ENCODE measurements around the gene HOXA3. TPM values are rescaled to one million over a fixed set of nuclear protein-coding genes. Genes with fewer than 3 reads are reported as not detected.
A peak's percentile ranks its signal among the peaks of the same experiment; 100 is the strongest.

The HOXA3 gene
- total and polyA plus RNA-seq, 2 of the 8 experiments (the other 6 are each of a cell fraction or from before 2014, with no cell fraction given), result not detected

DNA sequence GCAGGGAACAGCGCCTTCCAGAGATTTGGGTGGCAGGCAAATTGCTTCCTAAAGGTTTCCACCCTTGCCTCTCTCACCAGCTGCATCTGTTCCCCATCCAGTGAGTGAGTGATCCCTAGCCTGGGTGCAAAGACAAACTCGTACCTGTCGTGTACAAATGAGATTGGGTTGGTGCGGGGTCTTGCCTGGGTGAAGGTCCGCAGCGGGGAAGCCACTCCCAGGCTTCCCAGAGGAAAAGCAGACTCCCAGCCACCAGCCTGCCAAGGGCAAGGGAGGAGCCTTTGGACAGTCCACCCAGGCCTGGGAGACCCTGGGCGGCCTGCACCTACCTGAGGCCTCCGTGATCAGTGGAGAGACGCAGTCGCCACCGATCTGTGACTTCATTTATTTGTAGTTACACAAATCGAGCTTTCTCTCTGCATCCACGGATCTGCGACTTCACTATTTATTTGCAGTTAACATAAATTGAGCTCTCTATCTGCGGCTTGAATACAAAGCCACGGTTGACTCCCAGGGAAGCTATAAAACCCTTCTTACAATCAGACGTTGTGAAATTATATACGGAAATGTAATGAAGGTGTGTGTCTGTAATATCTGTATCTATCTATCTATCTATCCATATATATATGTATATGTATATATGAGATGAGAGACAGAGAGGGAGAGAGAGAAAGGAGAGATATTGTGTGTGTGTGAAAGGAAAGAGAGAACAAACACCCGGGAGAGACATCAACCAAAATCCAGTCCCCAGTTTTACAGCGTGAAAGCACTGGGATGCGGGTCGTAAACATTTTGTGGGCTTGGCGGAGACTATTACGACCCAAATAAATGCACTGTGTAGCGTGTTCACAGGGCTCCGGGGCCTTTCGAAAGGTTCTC is 7.1 kb upstream of the HOXA3 start:
- Histone ChIP-seq H3K23me2 (ENCODE audit: low read depth, low read length) (no peaks in the 10 kb centered on the region), H3K56ac (replicated peaks; ENCODE audit: insufficient read length, low read depth, low read length) (no peak overlapping the region), H2AK5ac (ENCODE audit: low read depth, low read length) (no peak overlapping the region; the same call in 1 of the 2 replicates), H3K27me3 (replicated peaks in 1 of 4; ENCODE audit: control insufficient read depth in 3 of 4, extremely low read depth in 1 of 4, insufficient read depth in 3 of 4, low read length in 3 of 4) (peaks cover 98 to 100% (median 99%) of the 10 kb centered on the region in 4 experiments), H2BK20ac (ENCODE audit: low read length) (no peak overlapping the region), H4K91ac (replicated peaks; ENCODE audit: insufficient read length, low read length) (no peak overlapping the region), H3K79me1 (ENCODE audit: low read depth, low read length) (no peaks in the 10 kb centered on the region), H3K36me3 (ENCODE audit: control insufficient read depth in 2 of 4, insufficient read depth in 4 of 4, low read length in 3 of 4) (peaks cover 0 to 24% (median 0%) of the 10 kb centered on the region in 4 experiments; a peak in 1 of 8 replicates), H3K79me2 (ENCODE audit: control insufficient read depth in 1 of 2, insufficient read depth in 2 of 2, low read length in 2 of 2) (no peaks in the 10 kb centered on the region), H3K14ac (ENCODE audit: insufficient read length) (no peak overlapping the region), H3K4me3 (ENCODE audit: extremely low read depth in 1 of 4, insufficient read depth in 2 of 4, low read depth in 3 of 4, low read length in 4 of 4) (no peak overlapping the region), H4K8ac (ENCODE audit: extremely low read depth, insufficient read depth, low read length) (no peak overlapping the region), H3K27ac (ENCODE audit: low read depth, low read length) (no peak overlapping the region), H3K4me1 (replicated peaks in 1 of 4; ENCODE audit: control insufficient read depth in 3 of 4, insufficient read depth in 4 of 4, low read length in 3 of 4) (peaks cover 0 to 2% (median 0%) of the 10 kb centered on the region in 4 experiments; a peak in 3 of 7 replicates), H4K5ac (ENCODE audit: insufficient read length, low read depth, low read length) (no peak overlapping the region), H2BK12ac (ENCODE audit: low read depth, low read length) (no peak overlapping the region), H2BK15ac (ENCODE audit: low read length) (no peak overlapping the region), H4K20me1 (replicated peaks in 1 of 2; ENCODE audit: control insufficient read depth in 1 of 2, insufficient read depth in 2 of 2, low read length in 2 of 2) (peaks cover 18 to 26% of the 10 kb centered on the region in 2 experiments), H3K4me2 (ENCODE audit: insufficient read depth in 1 of 2, low read depth in 2 of 2, low read length in 2 of 2) (no peak overlapping the region), H2AFZ (ENCODE audit: low read length) (no peak overlapping the region), H3K9ac (replicated peaks in 1 of 4; ENCODE audit: extremely low read depth in 1 of 4, low read depth in 3 of 4, low read length in 3 of 4) (no peak overlapping the region), H3K23ac (ENCODE audit: insufficient read length) (no peak overlapping the region), H3K9me3 (ENCODE audit: insufficient read depth in 2 of 2, low read depth in 1 of 2, low read length in 1 of 2) (peaks cover 0 to 10% of the 10 kb centered on the region in 2 experiments; a peak in 1 of 4 replicates), H3K4ac (replicated peaks; ENCODE audit: insufficient read length, low read depth, low read length) (no peak overlapping the region), H2BK120ac (replicated peaks; ENCODE audit: low read depth, low read length) (no peak overlapping the region), H3K18ac (ENCODE audit: extremely low read depth, low read length) (no peak overlapping the region), H2BK5ac (ENCODE audit: low read depth, low read length) (no peak overlapping the region)
- DNase-seq (ENCODE audit: low read depth in 1 of 2, low spot score in 2 of 2), result peak in 1 of 2 experiments; percentile 41
- ChIA-PET POLR2A (ENCODE audit: partially characterized antibody) (no interaction called here), CTCF (ENCODE audit: partially characterized antibody) (interaction anchor here (0.9 to 1.8 kb wide), 16 partner anchors 8 to 1298 kb away, joined by 3 to 16 read pairs (median 3); partner anchors contain the start of gene HOXA5)
- 41% methylated on average over 27 of the region's 27 CpGs; no CpG with 5 or more reads in 1 of the 2 experiments for WGBS, 2 experiments (ENCODE audit: extremely low coverage in 1 of 2, insufficient coverage in 1 of 2, insufficient read length in 1 of 2, insufficient replicate concordance in 2 of 2, low coverage in 1 of 2, low lambda C conversion rate in 2 of 2, missing lambda C conversion rate in 1 of 2)
- FAIRE-seq, result no peak
- no peak for TF ChIP-seq POU5F1 (IDR thresholded peaks at IDR 0.05; ENCODE audit: low read depth, low read length)
- no peak for TF ChIP-seq HDAC6 (IDR thresholded peaks at IDR 0.05; ENCODE audit: low read depth, low read length)
- no peak for TF ChIP-seq BRCA1 (IDR thresholded peaks at IDR 0.05; ENCODE audit: low read depth, low read length)
- TF ChIP-seq POLR2A (IDR thresholded peaks at IDR 0.05; ENCODE audit: control extremely low read depth in 1 of 2, low read depth in 2 of 2, low read length in 2 of 2), result no peak
- TF ChIP-seq SP1 (IDR thresholded peaks at IDR 0.05; ENCODE audit: low read depth, low read length), result no peak
- TF ChIP-seq NANOG (IDR thresholded peaks at IDR 0.05; ENCODE audit: insufficient read depth, low read depth, low read length, poor library complexity, severe bottlenecking), result no peak
- no peak for TF ChIP-seq CREB1 (IDR thresholded peaks at IDR 0.05)
- peak; percentile 37 for TF ChIP-seq RNF2 (IDR thresholded peaks at IDR 0.05; ENCODE audit: borderline replicate concordance, low read depth, low read length, missing control alignments, poor library complexity, severe bottlenecking)
- TF ChIP-seq TEAD4 (IDR thresholded peaks at IDR 0.05; ENCODE audit: low read depth, low read length), result no peak
- TF ChIP-seq SUZ12 (IDR thresholded peaks at IDR 0.05; ENCODE audit: low read length), result peak; percentile 22
- no peak for TF ChIP-seq CTBP2 (IDR thresholded peaks at IDR 0.05; ENCODE audit: borderline replicate concordance, insufficient read depth, insufficient read length, low read length)
- no peak for TF ChIP-seq RAD21 (IDR thresholded peaks at IDR 0.05 in 1 of 2, conservative IDR thresholded peaks at IDR 0.05 in 1 of 2; ENCODE audit: low read depth in 2 of 2, low read length in 2 of 2)
